Measurements from ENCODE around the gene RTEL1.
"Not testable (repeated sequence)": the region's sequence is repeated elsewhere in the genome, so short reads cannot be mapped to it uniquely, and the experiment has no call there.

Gene RTEL1

DNA sequence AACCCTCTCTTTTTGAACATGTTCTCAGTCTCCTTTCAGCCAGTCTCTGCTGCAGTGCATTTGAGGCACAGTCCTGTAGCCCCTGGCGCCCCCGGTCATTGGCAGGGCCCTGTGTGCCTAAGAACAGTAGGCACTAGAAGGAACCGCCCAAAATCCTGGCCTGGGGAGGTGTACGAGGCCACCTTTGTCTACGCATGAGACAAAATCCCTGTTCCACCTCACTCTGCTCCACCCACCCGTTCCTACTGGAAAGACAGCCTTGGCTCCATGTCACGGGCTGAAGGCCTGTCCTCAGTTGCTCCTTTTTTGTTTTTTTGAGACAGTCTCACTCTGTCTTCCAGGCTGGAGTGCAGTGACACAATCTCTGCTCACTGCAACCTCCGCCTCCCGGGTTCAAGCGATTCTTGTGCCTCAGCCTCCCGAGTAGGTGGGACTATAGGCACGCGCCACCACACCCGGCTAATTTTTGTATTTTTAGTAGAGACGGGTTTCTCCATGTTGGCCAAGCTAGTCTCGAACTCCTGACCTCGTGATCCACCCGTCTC, 72.1 kb downstream of the RTEL1 start:
- DNase-seq (ENCODE audit: low spot score) = not testable (repeated sequence)

DNA sequence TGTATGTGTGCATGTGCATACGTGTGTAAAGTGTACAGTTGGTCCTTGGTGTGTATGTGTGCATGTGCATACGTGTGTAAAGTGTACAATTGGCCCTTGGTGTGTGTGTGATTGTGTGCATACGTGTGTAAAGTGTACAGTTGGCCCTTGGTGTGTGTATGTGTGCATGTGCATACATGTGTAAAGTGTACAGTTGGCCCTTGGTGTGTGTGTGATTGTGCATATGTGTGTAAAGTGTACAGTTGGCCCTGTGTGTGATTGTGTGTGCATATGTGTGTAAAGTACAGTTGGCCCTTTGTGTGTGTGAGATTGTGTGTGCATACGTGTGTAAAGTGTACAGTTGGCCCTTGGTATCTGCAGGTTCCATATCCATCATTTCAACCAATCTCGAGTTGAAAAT, 73.3 kb downstream of the RTEL1 start:
- no peak for DNase-seq (ENCODE audit: low spot score)

DNA sequence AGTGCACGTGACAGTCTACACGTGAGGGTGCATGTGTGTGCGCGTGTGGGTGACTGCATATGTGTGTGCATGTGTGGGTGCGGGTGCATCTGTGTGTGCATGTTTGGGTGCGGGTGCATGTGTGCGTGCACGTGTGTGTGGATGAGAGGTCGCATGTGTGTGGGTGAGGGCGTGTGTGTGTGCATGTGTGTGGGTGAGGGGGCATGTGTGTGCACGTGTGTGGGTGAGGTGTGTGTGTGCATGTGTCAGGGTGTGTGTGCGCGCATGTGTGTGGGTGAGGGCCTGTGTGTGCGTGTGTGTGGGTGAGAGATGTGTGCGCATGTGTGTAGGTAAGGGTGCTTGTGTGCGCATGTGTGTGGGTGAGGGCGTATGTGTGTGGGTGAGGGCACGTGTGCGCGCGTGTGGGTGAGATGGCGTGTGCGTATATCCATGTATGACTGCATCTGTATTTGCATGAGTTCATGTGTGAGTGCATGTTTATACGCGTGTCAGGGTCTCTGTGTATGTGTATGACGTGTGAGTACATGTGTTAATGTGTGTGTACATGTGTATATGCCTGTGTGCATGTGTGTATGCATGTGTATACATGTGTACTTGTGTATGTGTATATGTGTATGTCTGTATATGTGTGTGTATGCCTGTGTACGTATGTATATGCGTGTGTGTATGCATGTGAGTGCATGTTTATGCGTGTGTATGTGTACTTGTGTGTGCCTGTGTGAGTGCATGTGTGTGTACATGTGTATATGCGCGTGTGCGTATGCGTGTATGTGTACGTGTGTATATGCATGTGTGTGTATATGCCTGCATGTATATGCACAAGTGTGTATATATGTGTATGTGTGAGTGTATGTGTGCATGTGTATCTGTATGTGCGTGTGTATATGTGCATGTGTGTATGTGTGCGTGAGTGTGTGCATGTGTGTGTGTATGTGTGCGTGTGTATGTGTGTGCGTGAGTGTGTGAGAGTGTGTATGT, 74.3 kb downstream of the RTEL1 start:
- no peak for DNase-seq (ENCODE audit: low spot score)

GRCh38 chr20:63733117-63733516, 75.0 kb downstream of the RTEL1 start:
- DNase-seq (ENCODE audit: low spot score) = no peak

GRCh38 chr20:63733579-63734081, 75.5 kb downstream of the RTEL1 start:
- DNase-seq (ENCODE audit: low spot score) = no peak

DNA sequence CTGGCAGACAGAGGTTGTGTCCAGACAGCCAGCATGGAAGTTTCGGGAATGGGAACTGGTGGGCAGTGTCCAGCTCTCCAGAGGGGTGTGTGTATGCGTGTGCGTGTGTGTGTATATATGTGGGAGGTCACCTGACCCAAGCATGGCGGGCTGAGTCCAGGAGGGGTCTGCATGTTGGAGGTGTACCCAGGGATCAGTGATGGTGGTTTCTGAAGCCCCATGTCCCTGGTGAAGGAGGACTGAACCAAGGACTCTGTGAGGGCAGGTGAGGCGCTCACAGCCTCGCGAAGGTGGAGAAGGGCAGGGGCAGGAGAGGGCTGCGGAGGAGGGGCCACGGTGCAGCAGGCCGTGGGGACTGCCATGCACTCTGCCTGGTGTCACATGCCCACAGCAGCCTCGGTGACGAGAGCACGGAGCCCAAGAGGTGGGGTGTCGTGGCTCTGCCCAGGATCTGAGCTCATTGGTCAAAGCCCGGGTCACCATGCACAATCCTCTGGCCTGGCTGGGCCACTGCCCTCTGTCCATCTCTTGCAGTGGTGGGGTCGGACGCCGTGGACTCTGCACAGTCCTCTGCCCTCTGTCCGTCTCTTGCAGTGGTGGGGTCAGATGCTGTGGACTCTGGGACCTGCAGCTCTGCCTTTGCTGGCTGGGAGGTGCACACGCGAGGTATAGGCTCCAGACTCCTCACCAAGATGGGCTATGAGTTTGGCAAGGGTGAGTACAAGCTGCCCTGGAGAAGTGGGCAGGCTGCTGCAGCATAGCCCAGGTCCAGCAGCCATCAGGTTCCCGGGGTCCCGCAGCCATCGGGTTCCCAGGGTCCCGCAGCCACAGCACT, 76.2 kb downstream of the RTEL1 start:
- DNase-seq (ENCODE audit: low spot score) = no peak

DNA sequence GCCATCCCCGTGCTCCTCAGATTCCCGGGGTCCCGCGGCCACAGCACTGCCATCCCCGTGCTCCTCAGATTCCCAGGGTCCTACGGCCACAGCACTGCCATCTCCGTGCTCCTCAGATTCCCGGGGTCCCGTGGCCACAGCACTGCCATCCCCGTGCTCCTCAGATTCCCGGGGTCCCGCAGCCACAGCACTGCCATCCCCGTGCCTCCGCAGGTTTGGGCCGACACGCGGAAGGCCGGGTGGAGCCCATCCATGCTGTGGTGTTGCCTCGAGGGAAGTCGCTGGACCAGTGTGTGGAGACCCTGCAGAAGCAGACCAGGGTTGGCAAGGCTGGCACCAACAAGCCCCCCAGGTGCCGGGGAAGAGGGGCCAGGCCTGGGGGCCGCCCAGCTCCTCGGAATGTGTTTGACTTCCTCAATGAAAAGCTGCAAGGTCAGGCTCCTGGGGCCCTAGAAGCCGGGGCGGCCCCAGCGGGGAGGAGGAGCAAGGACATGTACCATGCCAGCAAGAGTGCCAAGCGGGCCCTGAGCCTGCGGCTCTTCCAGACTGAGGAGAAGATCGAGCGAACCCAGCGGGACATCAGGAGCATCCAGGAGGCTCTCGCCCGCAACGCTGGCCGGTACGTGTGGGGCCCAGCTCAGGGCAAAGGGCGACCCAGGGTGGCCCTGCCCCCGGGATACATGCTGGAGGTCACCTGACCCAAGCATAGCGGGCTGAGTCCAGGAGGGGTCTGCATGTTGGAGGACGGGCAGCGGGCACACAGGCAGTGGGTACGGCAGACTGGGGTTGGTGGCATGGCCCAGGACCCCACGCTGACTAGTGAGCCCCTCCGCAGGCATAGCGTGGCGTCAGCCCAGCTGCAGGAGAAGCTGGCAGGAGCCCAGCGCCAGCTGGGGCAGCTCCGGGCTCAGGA, 77.1 kb downstream of the RTEL1 start:
- DNase-seq (ENCODE audit: low spot score) = no peak

- DNase-seq (ENCODE audit: low spot score) = no peak
Measured at GRCh38 chr20:63735859-63736718, 78.0 kb downstream of the RTEL1 start, which contains the start of gene LIME1. Gene LIME1, plus strand, starts transcription at chr20:63736664. Its CDS starts 886 bp downstream, at chr20:63737550.

DNA sequence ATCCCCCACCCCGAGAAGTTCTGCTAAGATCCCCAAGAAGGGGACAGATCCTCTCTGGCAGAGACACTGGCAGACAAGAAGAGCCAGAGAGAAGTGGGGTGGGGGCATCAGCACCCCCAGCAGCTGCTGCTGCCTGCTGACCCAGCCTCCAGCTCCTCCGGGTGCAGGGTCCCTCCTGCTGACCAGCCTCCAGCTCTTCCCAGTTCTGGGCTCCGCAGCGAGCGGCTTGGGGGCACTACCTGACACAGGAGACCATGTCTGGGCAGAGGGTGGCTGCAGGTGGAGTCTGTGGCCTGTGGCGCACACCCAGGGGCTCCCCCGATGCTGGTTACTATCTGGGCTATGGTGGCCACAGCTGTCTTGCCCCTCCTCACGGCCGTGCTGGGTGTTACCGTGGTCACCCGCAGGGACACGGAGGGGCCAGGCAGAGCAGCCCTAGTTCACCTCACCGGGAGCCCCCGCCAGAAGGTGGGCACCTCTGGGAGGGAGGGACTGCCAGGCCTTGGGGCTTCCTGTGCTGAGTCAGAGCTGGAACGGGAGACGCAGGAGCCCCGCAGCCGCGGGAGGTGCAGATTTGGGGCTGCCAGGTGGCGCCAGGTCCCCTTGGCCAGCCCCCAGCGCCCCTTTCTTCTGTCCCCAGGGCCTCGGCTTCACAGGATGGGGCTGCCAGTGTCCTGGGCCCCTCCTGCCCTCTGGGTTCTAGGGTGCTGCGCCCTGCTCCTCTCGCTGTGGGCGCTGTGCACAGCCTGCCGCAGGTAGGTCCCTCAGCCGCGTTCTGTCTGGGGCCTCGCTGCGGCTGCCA, 79.0 kb downstream of the RTEL1 start:
- DNase-seq (ENCODE audit: low spot score) = no peak

GRCh38 chr20:63737695-63737944, 79.5 kb downstream of the RTEL1 start:
- DNase-seq (ENCODE audit: low spot score) = no peak

- DNase-seq (ENCODE audit: low spot score) = no peak
Measured at GRCh38 chr20:63737945-63738686, 80.0 kb downstream of the RTEL1 start.

DNA sequence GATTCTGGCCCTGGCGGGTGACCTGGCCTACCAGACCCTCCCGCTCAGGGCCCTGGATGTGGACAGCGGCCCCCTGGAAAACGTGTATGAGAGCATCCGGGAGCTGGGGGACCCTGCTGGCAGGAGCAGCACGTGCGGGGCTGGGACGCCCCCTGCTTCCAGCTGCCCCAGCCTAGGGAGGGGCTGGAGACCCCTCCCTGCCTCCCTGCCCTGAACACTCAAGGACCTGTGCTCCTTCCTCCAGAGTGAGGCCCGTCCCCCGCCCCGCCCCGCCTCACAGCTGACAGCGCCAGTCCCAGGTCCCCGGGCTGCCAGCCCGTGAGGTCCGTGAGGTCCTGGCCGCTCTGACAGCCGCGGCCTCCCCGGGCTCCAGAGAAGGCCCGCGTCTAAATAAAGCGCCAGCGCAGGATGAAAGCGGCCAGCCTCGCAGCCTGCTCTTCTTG, 80.6 kb downstream of the RTEL1 start:
- DNase-seq (ENCODE audit: low spot score) = no peak

DNA sequence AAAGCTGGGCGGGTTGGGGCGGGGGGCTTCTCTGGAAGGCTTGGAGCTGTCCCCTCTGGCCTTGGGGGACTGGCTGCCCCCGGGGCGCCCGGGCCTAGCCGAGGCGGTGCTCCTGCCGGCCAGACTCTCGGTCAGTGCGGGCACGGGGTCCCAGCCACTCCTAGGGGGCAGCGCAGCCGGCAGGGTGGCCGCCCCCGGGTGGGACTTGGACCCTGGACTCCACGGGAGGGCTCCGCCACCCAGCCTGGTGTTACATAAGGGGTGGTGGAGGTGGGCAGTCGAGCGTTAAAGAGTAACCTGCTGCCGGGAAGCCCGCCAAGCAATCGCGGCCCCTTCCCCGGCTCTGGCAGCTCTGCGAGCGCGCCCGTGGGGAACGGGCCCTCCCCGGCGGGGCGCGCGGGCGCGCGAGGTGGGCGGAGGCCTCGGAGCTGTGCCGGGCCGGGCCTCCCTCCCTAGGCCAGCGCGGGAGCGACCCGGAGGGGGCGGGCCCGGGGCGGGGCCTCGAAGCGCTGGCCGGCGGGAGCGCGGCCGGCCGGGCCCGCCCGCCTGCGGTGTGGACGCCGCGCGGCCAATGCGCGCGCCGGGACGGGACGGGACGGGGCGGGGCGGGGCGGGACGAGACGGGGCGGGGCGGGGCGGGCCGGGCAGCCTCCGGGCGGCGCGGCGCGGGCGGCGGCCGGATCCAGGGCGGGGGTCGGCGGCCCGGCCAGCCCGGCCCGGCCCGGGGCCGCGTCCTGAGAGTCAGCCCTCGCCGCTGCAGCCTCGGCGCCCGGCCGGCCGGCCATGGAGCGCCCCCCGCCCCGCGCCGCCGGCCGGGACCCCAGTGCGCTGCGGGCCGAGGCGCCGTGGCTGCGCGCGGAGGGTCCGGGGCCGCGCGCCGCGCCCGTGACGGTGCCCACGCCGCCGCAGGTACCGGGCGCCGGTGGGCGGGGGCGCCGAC, 81.3 kb downstream of the RTEL1 start, which contains the start of gene SLC2A4RG:
TSS of gene SLC2A4RG (plus strand) at position 647 of the 940 bp plus-strand sequence. CDS start at position 784, 137 bp downstream.
- DNase-seq (ENCODE audit: low spot score) = peak; percentile 89

DNA sequence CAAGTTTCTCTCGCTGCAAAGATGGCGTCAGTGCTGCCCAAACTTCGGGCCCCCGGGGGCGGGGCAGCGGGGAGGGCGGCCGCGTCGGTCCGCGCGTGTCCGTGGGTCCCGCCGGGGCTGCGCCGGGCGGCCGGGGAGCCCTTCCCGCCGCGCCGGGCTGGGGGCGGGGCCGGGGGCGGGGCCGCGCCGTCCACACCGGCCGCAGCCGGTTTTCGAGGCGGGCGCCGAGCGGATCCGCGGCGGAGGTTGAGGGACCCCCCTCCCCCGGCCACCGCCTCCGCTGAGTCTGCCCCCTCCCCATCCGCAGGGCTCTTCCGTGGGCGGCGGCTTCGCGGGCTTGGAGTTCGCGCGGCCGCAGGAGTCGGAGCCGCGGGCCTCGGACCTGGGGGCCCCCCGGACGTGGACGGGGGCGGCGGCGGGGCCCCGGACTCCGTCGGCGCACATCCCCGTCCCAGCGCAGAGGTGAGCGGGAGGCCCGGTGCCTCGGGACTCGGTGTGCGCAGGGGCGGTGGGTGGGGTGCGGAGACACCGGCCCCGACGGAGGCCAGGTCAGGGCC, 82.0 kb downstream of the RTEL1 start:
- no peak for DNase-seq (ENCODE audit: low spot score)

- DNase-seq (ENCODE audit: low spot score) = peak; percentile 85
Measured at GRCh38 chr20:63740627-63741353, 82.7 kb downstream of the RTEL1 start.

GRCh38 chr20:63741354-63741675, 83.2 kb downstream of the RTEL1 start:
- DNase-seq (ENCODE audit: low spot score) = no peak

Data from COLO829 (cell line).